HepG2 (cell line): ENCODE data around the gene DUSP9. TPM values are rescaled to one million over a fixed set of nuclear protein-coding genes. Genes with fewer than 3 reads are reported as not detected.

Experiments used
- ATAC-seq: fragments of 200-7000 bp; cut with Tn5 transposase; 3 replicates; pipeline ENCODE4 v1.9.1; 2020; ENCODE audit warnings: mild to moderate bottlenecking, moderate library complexity
- BruUV-seq: library from RNA; stranded (reverse); fragments of 400-500 nt; replicated peaks from 2 replicates; lab custom pipeline; 2021; lab: Mats Ljungman, UMichigan
- CTCF ChIA-PET: fragments of 300-600 bp; formaldehyde crosslinking; extraction: SDS; loops from one replicate; lab custom pipeline; 2021; ENCODE audit warnings: low total read pairs, inconsistent platforms, low intra/inter-chr PET ratio; lab: Yijun Ruan, JAX
- POLR2A ChIA-PET: fragments of 350-600 bp; sonication (Branson Sonifier 250); formaldehyde crosslinking; loops from one replicate; lab custom pipeline; 2020; ENCODE audit warnings: antibody characterized with exemption, inconsistent platforms; lab: Yijun Ruan, JAX
- DNase-seq: peaks from one replicate; pipeline ENCODE4 v3.0.0-alpha.2; 2015; ENCODE audit warnings: low spot score
- FAIRE-seq: peaks from 3 replicates; lab custom pipeline; 2011; peaks lifted over from hg19 to GRCh38; lab: Jason Lieb, UNC
- H2AFZ ChIP-seq: one replicate; pipeline ENCODE4 v1.6.1; 2011; ENCODE audit warnings: low read length, inconsistent platforms
- H3K27ac ChIP-seq: fragments of 300-600 bp; 3 replicates; pipeline ENCODE4 v1.8.0; 2011; ENCODE audit warnings: mixed run types, mild to moderate bottlenecking, mixed read lengths, low read length, inconsistent platforms; ENCODE audit not compliant: insufficient read depth; ENCODE audit errors: extremely low read length
- H3K27me3 ChIP-seq, 2 experiments: fragments of 200-600 bp in 1 of 2; 2 replicates in 1 of 2; 3 replicates in 1 of 2; pipeline versions ENCODE4 v1.6.0 to v1.8.0; 2011; ENCODE audit warnings: low read length in 2 of 2, mild to moderate bottlenecking in 2 of 2, moderate library complexity in 2 of 2, inconsistent platforms in 1 of 2; ENCODE audit not compliant: insufficient read depth in 2 of 2, control insufficient read depth in 1 of 2
- H3K36me3 ChIP-seq, 2 experiments: fragments of 200-600 bp in 1 of 2; replicated peaks in 1 of 2; 2 replicates in 1 of 2; 3 replicates in 1 of 2; pipeline versions ENCODE4 v1.5.1 to v1.8.0; 2011; ENCODE audit warnings: low read length in 2 of 2, inconsistent platforms in 1 of 2; ENCODE audit not compliant: insufficient read depth in 2 of 2, control insufficient read depth in 1 of 2
- H3K4me1 ChIP-seq: 2 replicates; pipeline ENCODE4 v1.5.1; 2012; ENCODE audit warnings: low read length, inconsistent platforms; ENCODE audit not compliant: insufficient read depth
- H3K4me2 ChIP-seq: 2 replicates; pipeline ENCODE4 v1.6.0; 2011; ENCODE audit warnings: low read depth, low read length, inconsistent platforms
- H3K4me3 ChIP-seq, 3 experiments: fragments of 200-600 bp in 1 of 3; sonication (generic), shearing (Covaris generic) in 1 of 3; replicated peaks in 1 of 3; 2 replicates each; pipeline ENCODE4 v1.5.1; 2011 to 2016; ENCODE audit warnings: low read length in 3 of 3, inconsistent platforms in 2 of 3, low read depth in 2 of 3, mild to moderate bottlenecking in 2 of 3, control low read depth in 1 of 3, mixed read lengths in 1 of 3; ENCODE audit not compliant: insufficient read depth in 1 of 3
- H3K79me2 ChIP-seq: one replicate; pipeline ENCODE4 v1.6.1; 2011; ENCODE audit warnings: low read length, inconsistent platforms; ENCODE audit not compliant: insufficient read depth
- H3K9ac ChIP-seq: 2 replicates; pipeline ENCODE4 v1.6.0; 2011; ENCODE audit warnings: mild to moderate bottlenecking, low read depth, low read length, inconsistent platforms; ENCODE audit not compliant: insufficient read depth
- H3K9me3 ChIP-seq: 2 replicates; pipeline ENCODE4 v1.5.1; 2012; ENCODE audit warnings: mild to moderate bottlenecking, low read length
- H4K20me1 ChIP-seq: 2 replicates; pipeline ENCODE4 v1.6.0; 2011; ENCODE audit warnings: inconsistent platforms, mild to moderate bottlenecking, low read length, moderate library complexity; ENCODE audit not compliant: insufficient read depth
- AGO2 ChIP-seq: fragments of 200-400 bp; formaldehyde crosslinking; optimal IDR thresholded peaks from 2 replicates; pipeline ENCODE3; 2017; ENCODE audit warnings: mild to moderate bottlenecking, low read depth, low read length, moderate library complexity
- GZF1 ChIP-seq: sonication (generic); formaldehyde crosslinking; IDR thresholded peaks from 2 replicates; pipeline ENCODE4 v1.5.1; 2020; ENCODE audit warnings: mild to moderate bottlenecking, missing genetic modification reagents
- HMG20B ChIP-seq: conservative IDR thresholded peaks from 2 replicates; pipeline ENCODE4 v1.6.1; 2016; ENCODE audit warnings: missing genetic modification reagents, missing compliant biosample characterization
- RBFOX2 ChIP-seq: fragments of 200-400 bp; formaldehyde crosslinking; IDR thresholded peaks from 2 replicates; pipeline ENCODE4 v1.6.1; 2017; ENCODE audit warnings: low read depth, mild to moderate bottlenecking, low read length
- SAFB2 ChIP-seq: sonication (generic); formaldehyde crosslinking; IDR thresholded peaks from 2 replicates; pipeline ENCODE4 v1.5.1; 2020; ENCODE audit warnings: missing genetic modification reagents, low read depth, mild to moderate bottlenecking, borderline replicate concordance
- SPEN ChIP-seq: sonication (generic); formaldehyde crosslinking; IDR thresholded peaks from 2 replicates; pipeline ENCODE4 v1.5.1; 2020; ENCODE audit warnings: low read depth, mild to moderate bottlenecking, missing genetic modification reagents
- SSRP1 ChIP-seq: IDR thresholded peaks from 2 replicates; pipeline ENCODE4 v1.6.1; 2016; ENCODE audit warnings: control low read depth
- ZFX ChIP-seq: sonication (generic); formaldehyde crosslinking; IDR thresholded peaks from 2 replicates; pipeline ENCODE4 v1.4.0; 2020; ENCODE audit warnings: mild to moderate bottlenecking, low read depth, missing genetic modification reagents, moderate library complexity
- ZNF234 ChIP-seq: sonication (generic); formaldehyde crosslinking; conservative IDR thresholded peaks from 2 replicates; pipeline ENCODE4 v1.5.1; 2020; ENCODE audit warnings: mild to moderate bottlenecking, missing genetic modification reagents
- WGBS: methylation state at CpG from one replicate; pipeline ENCODE4 v1.1.6; 2017; ENCODE audit warnings: low lambda C conversion rate; 5-methylcytosine and 5-hydroxymethylcytosine counted together
- in situ Hi-C: cut with HindIII; loops from 2 replicates; pipeline ENCODE4 v1.10.0; 2017; ENCODE audit warnings: low pct_unique_long_range_greater_than_20kb; ENCODE audit not compliant: extremely low pct_ligation_motif_present
- intact Hi-C: fragments of 100-400 bp; cut with micrococcal nuclease; formaldehyde crosslinking; loops from one replicate; pipeline ENCODE4 v1.10.0; 2022; ENCODE audit not compliant: unreplicated experiment
- polyA plus RNA-seq, 8 experiments: library from polyadenylated mRNA; depleted of rRNA in 3 of 8; stranded (reverse) in 7 of 8; unstranded in 1 of 8; fragments of >200 nt; fragmentation: Illumina TruSeq in 4 of 8; extraction: Trizol in 4 of 8; gene quantifications; 2 replicates each; pipeline versions ENCODE4 v1.2.1 to v1.2.3, GENCODE V29; 2011 to 2016; ENCODE audit warnings: low read depth in 4 of 8, missing spikeins in 1 of 8, mixed read lengths in 1 of 8; ENCODE audit not compliant: insufficient read depth in 1 of 8
- total RNA-seq, 5 experiments: library from RNA; depleted of rRNA; stranded (reverse); fragments of >200 nt; fragmentation: Illumina TruSeq; extraction: Trizol; gene quantifications; 2 replicates each; pipeline ENCODE4 v1.2.3, GENCODE V29; 2016; ENCODE audit warnings: low read depth in 1 of 5
- TF ChIP-seq, protein P1 (sequence below): sonication (generic); formaldehyde crosslinking; IDR thresholded peaks from 2 replicates; pipeline ENCODE4 v1.4.0; 2020; ENCODE audit warnings: missing genetic modification reagents
- TF ChIP-seq, protein P2 (sequence below): sonication (generic); formaldehyde crosslinking; IDR thresholded peaks from 2 replicates; pipeline ENCODE4 v1.4.0; 2020; ENCODE audit warnings: mild to moderate bottlenecking, missing genetic modification reagents
- TF ChIP-seq, protein P3 (sequence below): sonication (generic); formaldehyde crosslinking; IDR thresholded peaks from 2 replicates; pipeline ENCODE4 v1.5.1; 2020; ENCODE audit warnings: mild to moderate bottlenecking, missing genetic modification reagents, moderate library complexity

DUSP9 gene
- total and polyA plus RNA-seq, 2 of the 13 experiments (the other 11 are each of a cell fraction or from before 2014, with no cell fraction given), result 235 to 435 TPM

DNA sequence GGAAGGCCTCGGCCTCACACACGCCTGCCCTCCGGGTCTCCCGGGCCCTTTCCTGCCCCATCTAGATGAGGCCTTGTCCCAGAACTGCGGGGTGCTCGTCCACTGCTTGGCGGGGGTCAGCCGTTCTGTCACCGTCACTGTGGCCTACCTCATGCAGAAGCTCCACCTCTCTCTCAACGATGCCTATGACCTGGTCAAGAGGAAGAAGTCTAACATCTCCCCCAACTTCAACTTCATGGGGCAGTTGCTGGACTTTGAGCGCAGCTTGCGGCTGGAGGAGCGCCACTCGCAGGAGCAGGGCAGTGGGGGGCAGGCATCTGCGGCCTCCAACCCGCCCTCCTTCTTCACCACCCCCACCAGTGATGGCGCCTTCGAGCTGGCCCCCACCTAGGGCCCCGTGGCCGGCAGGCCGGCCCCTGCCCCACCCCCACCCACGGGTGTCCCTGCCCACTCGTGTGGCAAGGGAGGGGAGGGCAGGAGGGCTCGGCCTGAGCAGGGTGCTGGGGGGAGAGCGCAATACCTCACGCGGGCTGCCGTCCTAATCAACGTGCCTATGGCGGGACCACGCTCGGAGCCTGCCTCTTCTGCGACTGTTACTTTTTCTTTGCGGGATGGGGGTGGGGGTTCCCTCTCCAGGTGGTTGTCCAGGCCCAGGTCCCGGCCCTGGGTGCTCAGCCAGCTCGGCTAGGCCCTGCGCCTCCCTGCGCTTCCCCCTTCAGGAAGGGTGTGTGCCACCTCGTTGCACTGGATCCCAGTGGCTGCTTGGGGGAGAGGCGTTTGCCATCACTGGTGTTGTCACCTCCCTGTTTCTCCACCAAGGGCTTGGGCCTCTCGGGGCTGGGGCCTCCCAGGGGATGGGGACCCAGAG is 3.1 kb downstream of the DUSP9 start:
- peak overlapping the region in 2 of 3 experiments; percentile 28 to 79; a peak in 3 of 6 replicates for H3K4me3 ChIP-seq
- ChIA-PET POLR2A (interaction anchor here (3.3 to 15.1 kb wide), 4 partner anchors 9 to 38 kb away, joined by 10 to 596 read pairs (median 83); no protein-coding TSS in a partner anchor), CTCF (interaction anchor here (2.1 kb wide), 1 partner anchor 40 kb away, joined by 12 read pairs; no protein-coding TSS in a partner anchor)
- peaks cover 0 to 3% of the 10 kb centered on the region in 2 experiments; a peak in 1 of 5 replicates for H3K36me3 ChIP-seq
- no TSS peak for BruUV-seq
- H3K27me3 ChIP-seq, result no peaks in the 10 kb centered on the region; a peak in 1 of 5 replicates
- FAIRE-seq (peak; percentile 28), ATAC-seq (no peak), DNase-seq (no peak)
- no peaks in the 10 kb centered on the region for H3K9me3 ChIP-seq
- no peak overlapping the region for H2AFZ ChIP-seq
- no peak overlapping the region for H3K27ac ChIP-seq
- H3K9ac ChIP-seq, result no peak overlapping the region
- in situ Hi-C loops (loop anchor here (5.0 to 25.0 kb wide), 2 partner anchors 38 to 688 kb away; no protein-coding TSS in a partner anchor), intact Hi-C loops (loop anchor here (1.0 kb wide), 1 partner anchor 40 kb away; no protein-coding TSS in a partner anchor)
- WGBS, result 89% methylated on average over 6 of the region's 41 CpGs
- H3K4me1 ChIP-seq, result peaks cover 46% of the 10 kb centered on the region
- peak overlapping the region; percentile 88 for H3K4me2 ChIP-seq
- H3K79me2 ChIP-seq, result peaks cover 31% of the 10 kb centered on the region
- peaks cover 14% of the 10 kb centered on the region; the same call in 1 of the 2 replicates for H4K20me1 ChIP-seq
- TF ChIP-seq, protein P1, sequence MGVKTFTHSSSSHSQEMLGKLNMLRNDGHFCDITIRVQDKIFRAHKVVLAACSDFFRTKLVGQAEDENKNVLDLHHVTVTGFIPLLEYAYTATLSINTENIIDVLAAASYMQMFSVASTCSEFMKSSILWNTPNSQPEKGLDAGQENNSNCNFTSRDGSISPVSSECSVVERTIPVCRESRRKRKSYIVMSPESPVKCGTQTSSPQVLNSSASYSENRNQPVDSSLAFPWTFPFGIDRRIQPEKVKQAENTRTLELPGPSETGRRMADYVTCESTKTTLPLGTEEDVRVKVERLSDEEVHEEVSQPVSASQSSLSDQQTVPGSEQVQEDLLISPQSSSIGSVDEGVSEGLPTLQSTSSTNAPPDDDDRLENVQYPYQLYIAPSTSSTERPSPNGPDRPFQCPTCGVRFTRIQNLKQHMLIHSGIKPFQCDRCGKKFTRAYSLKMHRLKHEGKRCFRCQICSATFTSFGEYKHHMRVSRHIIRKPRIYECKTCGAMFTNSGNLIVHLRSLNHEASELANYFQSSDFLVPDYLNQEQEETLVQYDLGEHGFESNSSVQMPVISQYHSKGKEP (CRISPR knock-in tag), result no peak
- TF ChIP-seq SAFB2 (0 out of 2 replicates have a peak, but pooled peaks have one; percentile 19), HMG20B (CRISPR knock-in tag) (no peak), ZFX (CRISPR knock-in tag) (peak; percentile 49), RBFOX2 (peak; percentile 55), AGO2 (peak; percentile 92), ZNF234 (CRISPR knock-in tag) (0 out of 2 replicates have a peak, but pooled peaks have one; percentile 9), GZF1 (no peak), SSRP1 (peak; percentile 14; the same call in 1 of the 2 replicates), SPEN (CRISPR knock-in tag) (0 out of 2 replicates have a peak, but pooled peaks have one; percentile 40)
- TF ChIP-seq, protein P2, sequence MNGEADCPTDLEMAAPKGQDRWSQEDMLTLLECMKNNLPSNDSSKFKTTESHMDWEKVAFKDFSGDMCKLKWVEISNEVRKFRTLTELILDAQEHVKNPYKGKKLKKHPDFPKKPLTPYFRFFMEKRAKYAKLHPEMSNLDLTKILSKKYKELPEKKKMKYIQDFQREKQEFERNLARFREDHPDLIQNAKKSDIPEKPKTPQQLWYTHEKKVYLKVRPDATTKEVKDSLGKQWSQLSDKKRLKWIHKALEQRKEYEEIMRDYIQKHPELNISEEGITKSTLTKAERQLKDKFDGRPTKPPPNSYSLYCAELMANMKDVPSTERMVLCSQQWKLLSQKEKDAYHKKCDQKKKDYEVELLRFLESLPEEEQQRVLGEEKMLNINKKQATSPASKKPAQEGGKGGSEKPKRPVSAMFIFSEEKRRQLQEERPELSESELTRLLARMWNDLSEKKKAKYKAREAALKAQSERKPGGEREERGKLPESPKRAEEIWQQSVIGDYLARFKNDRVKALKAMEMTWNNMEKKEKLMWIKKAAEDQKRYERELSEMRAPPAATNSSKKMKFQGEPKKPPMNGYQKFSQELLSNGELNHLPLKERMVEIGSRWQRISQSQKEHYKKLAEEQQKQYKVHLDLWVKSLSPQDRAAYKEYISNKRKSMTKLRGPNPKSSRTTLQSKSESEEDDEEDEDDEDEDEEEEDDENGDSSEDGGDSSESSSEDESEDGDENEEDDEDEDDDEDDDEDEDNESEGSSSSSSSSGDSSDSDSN (CRISPR knock-in tag), result 0 out of 2 replicates have a peak, but pooled peaks have one; percentile 23
- TF ChIP-seq, protein P3, sequence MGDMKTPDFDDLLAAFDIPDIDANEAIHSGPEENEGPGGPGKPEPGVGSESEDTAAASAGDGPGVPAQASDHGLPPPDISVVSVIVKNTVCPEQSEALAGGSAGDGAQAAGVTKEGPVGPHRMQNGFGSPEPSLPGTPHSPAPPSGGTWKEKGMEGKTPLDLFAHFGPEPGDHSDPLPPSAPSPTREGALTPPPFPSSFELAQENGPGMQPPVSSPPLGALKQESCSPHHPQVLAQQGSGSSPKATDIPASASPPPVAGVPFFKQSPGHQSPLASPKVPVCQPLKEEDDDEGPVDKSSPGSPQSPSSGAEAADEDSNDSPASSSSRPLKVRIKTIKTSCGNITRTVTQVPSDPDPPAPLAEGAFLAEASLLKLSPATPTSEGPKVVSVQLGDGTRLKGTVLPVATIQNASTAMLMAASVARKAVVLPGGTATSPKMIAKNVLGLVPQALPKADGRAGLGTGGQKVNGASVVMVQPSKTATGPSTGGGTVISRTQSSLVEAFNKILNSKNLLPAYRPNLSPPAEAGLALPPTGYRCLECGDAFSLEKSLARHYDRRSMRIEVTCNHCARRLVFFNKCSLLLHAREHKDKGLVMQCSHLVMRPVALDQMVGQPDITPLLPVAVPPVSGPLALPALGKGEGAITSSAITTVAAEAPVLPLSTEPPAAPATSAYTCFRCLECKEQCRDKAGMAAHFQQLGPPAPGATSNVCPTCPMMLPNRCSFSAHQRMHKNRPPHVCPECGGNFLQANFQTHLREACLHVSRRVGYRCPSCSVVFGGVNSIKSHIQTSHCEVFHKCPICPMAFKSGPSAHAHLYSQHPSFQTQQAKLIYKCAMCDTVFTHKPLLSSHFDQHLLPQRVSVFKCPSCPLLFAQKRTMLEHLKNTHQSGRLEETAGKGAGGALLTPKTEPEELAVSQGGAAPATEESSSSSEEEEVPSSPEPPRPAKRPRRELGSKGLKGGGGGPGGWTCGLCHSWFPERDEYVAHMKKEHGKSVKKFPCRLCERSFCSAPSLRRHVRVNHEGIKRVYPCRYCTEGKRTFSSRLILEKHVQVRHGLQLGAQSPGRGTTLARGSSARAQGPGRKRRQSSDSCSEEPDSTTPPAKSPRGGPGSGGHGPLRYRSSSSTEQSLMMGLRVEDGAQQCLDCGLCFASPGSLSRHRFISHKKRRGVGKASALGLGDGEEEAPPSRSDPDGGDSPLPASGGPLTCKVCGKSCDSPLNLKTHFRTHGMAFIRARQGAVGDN, result peak; percentile 9; the same call in 1 of the 2 replicates
